GM23248 (cell line): ENCODE measurements around the gene TNNI2. TPM values are rescaled to one million over a fixed set of nuclear protein-coding genes. Genes with fewer than 3 reads are reported as not detected.

Experiments
- DNase-seq: peaks from one replicate; pipeline ENCODE4 v3.0.0-alpha.2; 2015
- H2AFZ ChIP-seq: fragments of 200-600 bp; sonication (generic); 2 replicates; pipeline ENCODE4 v1.6.1; 2016; ENCODE audit warnings: antibody characterized with exemption
- H3F3A ChIP-seq: fragments of 200-600 bp; sonication (generic); 2 replicates; pipeline ENCODE4 v1.6.1; 2016; ENCODE audit warnings: mild to moderate bottlenecking, antibody characterized with exemption, mixed run types; ENCODE audit not compliant: insufficient read depth
- H3K27ac ChIP-seq: fragments of 200-600 bp; sonication (generic); 2 replicates; pipeline ENCODE4 v1.5.1; 2016; ENCODE audit warnings: mild to moderate bottlenecking
- H3K27me3 ChIP-seq: fragments of 200-600 bp; sonication (generic); replicated peaks from 2 replicates; pipeline ENCODE4 v1.6.1; 2016; ENCODE audit warnings: mild to moderate bottlenecking; ENCODE audit not compliant: insufficient read depth
- H3K36me3 ChIP-seq: fragments of 200-600 bp; sonication (generic); 2 replicates; pipeline ENCODE4 v1.6.1; 2016; ENCODE audit warnings: low read depth, mild to moderate bottlenecking
- H3K4me1 ChIP-seq: fragments of 200-600 bp; sonication (generic); 2 replicates; pipeline ENCODE4 v1.6.1; 2016; ENCODE audit warnings: mild to moderate bottlenecking; ENCODE audit not compliant: insufficient read depth
- H3K4me2 ChIP-seq: fragments of 200-600 bp; sonication (generic); one replicate; pipeline ENCODE4 v1.6.1; 2016; ENCODE audit warnings: mild to moderate bottlenecking; ENCODE audit not compliant: unreplicated experiment
- H3K4me3 ChIP-seq: fragments of 200-600 bp; sonication (generic); 2 replicates; pipeline ENCODE4 v1.5.1; 2016; ENCODE audit warnings: mild to moderate bottlenecking
- H3K79me2 ChIP-seq: fragments of 200-600 bp; sonication (generic); 2 replicates; pipeline ENCODE4 v1.6.1; 2016; ENCODE audit warnings: mild to moderate bottlenecking; ENCODE audit not compliant: insufficient read depth
- H3K9ac ChIP-seq: fragments of 200-600 bp; sonication (generic); 2 replicates; pipeline ENCODE4 v1.6.1; 2016; ENCODE audit warnings: mild to moderate bottlenecking
- H3K9me2 ChIP-seq: fragments of 200-600 bp; sonication (generic); 2 replicates; pipeline ENCODE4 v1.6.1; 2016; ENCODE audit warnings: mixed run types, mild to moderate bottlenecking, moderate library complexity; ENCODE audit not compliant: insufficient read depth
- H3K9me3 ChIP-seq: fragments of 200-600 bp; sonication (generic); one replicate; pipeline ENCODE4 v1.6.1; 2017; ENCODE audit warnings: low read depth
- H4K20me1 ChIP-seq: fragments of 200-600 bp; sonication (generic); 2 replicates; pipeline ENCODE4 v1.6.0; 2016; ENCODE audit not compliant: insufficient read depth
- EZH2 ChIP-seq: fragments of 200-600 bp; sonication (generic); IDR thresholded peaks from 2 replicates; pipeline ENCODE4 v1.6.1; 2018; ENCODE audit warnings: antibody characterized with exemption, mild to moderate bottlenecking; ENCODE audit not compliant: insufficient read depth, poor library complexity, severe bottlenecking
- EZH2phosphoT487 ChIP-seq: fragments of 200-600 bp; sonication (generic); IDR thresholded peaks from 2 replicates; pipeline ENCODE4 v1.6.1; 2018; ENCODE audit warnings: antibody characterized with exemption, moderate library complexity, mild to moderate bottlenecking, low read depth; ENCODE audit not compliant: insufficient read depth
- WGBS, 2 experiments: methylation state at CpG; one replicate each; pipeline ENCODE4 v1.1.6; 2015 to 2017; ENCODE audit warnings: low lambda C conversion rate in 2 of 2, low coverage in 1 of 2; ENCODE audit errors: missing lambda C conversion rate in 2 of 2; 5-methylcytosine and 5-hydroxymethylcytosine counted together
- in situ Hi-C: fragments of 300-500 bp; cut with MboI; formaldehyde crosslinking; loops from 2 replicates; pipeline ENCODE4 v1.15.0; 2020
- polyA plus RNA-seq: library from polyadenylated mRNA; unstranded; fragments of >200 nt; fragmentation: Nextera tagmentation; extraction: Ambion mirVana; gene quantifications from 2 replicates; pipeline ENCODE4 v1.2.1, GENCODE V29; 2016
- total RNA-seq: library from RNA; depleted of rRNA; stranded (reverse); fragments of >200 nt; shearing (Covaris generic); gene quantifications from 2 replicates; pipeline ENCODE4 v1.2.3, GENCODE V29; 2014

Gene TNNI2
- total and polyA plus RNA-seq, 2 experiments from 2014 or later: not detected

DNA sequence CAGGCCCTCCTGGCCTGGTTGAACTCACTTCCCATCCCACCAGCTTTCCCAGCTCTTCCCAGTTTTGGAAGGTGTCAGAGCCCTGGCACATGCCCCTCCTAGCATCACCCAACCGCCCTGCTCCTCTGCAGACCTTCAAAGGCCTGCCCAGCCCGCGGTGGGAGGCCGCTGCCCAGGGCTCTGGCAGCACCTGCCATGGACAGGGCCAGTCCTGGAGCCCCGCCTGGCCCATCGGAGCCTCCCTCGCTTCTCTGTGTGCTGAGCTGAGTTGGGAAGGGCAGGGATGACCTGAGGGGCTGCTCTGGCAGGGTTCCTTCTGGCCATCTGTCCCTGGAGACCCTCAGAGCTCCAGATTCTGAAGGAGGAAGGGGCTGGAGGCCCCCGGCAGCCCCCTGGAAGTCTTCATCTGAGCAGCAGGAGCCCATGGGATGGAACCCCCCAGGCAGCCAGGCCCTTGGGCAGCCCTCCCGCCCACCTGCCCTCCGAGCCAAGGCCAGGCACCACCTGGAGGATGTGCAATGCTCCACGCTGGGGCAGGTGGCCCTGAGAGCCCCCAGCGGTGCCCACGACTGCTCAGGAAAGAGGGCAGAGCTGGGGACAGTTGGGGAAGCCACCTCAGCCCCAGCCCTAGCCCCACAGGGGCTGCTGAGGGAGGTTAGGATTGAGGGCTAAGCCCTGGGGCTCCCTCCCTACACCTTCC is 17.7 kb downstream of the TNNI2 start:
- in situ Hi-C loops: loop anchor here (25.0 kb wide), 1 partner anchor 306 kb away; the partner anchor contains the start of genes INS and TH
- Histone ChIP-seq H3K9me2 (no peaks in the 10 kb centered on the region), H3K27me3 (peaks cover 4% of the 10 kb centered on the region; the same call in 1 of the 2 replicates), H3K79me2 (no peaks in the 10 kb centered on the region), H2AFZ (no peak overlapping the region), H3K36me3 (no peaks in the 10 kb centered on the region), H3K9me3 (no peaks in the 10 kb centered on the region), H3F3A (no peaks in the 10 kb centered on the region), H3K4me1 (no peaks in the 10 kb centered on the region), H3K27ac (no peak overlapping the region), H3K4me2 (no peak overlapping the region), H4K20me1 (no peaks in the 10 kb centered on the region), H3K9ac (no peak overlapping the region), H3K4me3 (no peak overlapping the region)
- DNase-seq: no peak
- 57 to 67% methylated on average over 13 of the region's 13 CpGs for WGBS, 2 experiments
- TF ChIP-seq EZH2phosphoT487 (no peak), EZH2 (no peak)

DNA sequence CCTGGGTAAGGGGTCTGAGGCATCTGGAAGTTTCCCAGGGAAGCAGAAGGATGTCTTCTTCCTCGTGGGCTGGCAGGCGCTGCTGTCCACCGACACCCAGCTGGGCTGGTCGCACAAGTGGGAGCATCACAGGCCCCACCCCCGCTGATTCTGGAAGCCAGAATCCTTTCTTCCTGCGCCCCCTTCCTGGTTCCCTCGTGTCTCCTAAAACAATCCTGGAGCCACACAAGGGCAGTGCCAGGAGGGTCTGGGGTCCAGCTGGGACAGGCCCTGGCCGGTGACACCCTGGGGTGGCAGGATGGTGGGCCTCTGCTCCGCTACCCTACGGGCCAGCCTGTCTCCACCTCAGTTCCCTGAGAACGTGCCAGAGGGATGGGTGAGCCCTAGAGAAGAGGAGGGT is 18.3 kb downstream of the TNNI2 start:
- no peak overlapping the region for H3K4me2 ChIP-seq
- no peaks in the 10 kb centered on the region for H3K79me2 ChIP-seq
- H3K4me3 ChIP-seq: no peak overlapping the region
- no peaks in the 10 kb centered on the region for H4K20me1 ChIP-seq
- H3K9ac ChIP-seq: no peak overlapping the region
- no peaks in the 10 kb centered on the region for H3K9me2 ChIP-seq
- H3K27me3 ChIP-seq: peaks cover 4% of the 10 kb centered on the region; the same call in 1 of the 2 replicates
- no peak for DNase-seq
- H3F3A ChIP-seq: no peaks in the 10 kb centered on the region
- H2AFZ ChIP-seq: no peak overlapping the region
- TF ChIP-seq EZH2 (no peak), EZH2phosphoT487 (no peak)
- WGBS, 2 experiments: 73 to 79% methylated on average over 11 of the region's 11 CpGs
- no peaks in the 10 kb centered on the region for H3K36me3 ChIP-seq
- in situ Hi-C loops: loop anchor here (25.0 kb wide), 1 partner anchor 305 kb away; the partner anchor contains the start of genes INS and TH
- H3K27ac ChIP-seq: no peak overlapping the region
- H3K9me3 ChIP-seq: no peaks in the 10 kb centered on the region
- H3K4me1 ChIP-seq: no peaks in the 10 kb centered on the region

DNA sequence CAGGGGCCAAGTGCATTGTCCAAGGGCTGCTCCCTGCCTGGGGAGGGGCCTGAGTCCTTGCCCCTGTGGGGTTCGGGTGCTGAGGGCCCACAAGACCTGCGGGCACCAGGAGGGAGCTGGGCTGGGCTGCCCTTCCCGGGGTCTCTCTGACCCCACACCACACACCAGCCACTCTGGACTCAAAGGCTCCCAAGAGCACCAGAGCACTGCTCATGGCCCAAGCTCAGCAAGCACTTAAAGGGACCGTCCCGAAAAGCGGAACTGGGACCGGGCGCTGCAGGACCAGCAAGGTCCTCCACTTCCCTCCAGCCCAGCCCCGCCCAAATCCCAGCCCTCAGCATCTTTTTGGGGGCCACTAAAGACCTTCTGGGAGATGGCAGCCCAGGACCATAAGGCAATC is 19.4 kb downstream of the TNNI2 start:
- Histone ChIP-seq H3K9me2 (no peaks in the 10 kb centered on the region), H3K79me2 (no peaks in the 10 kb centered on the region), H4K20me1 (no peaks in the 10 kb centered on the region), H3K4me3 (no peak overlapping the region), H3K27me3 (peaks cover 4% of the 10 kb centered on the region; the same call in 1 of the 2 replicates), H3F3A (no peaks in the 10 kb centered on the region), H3K4me2 (no peak overlapping the region), H3K9ac (no peak overlapping the region), H3K9me3 (no peaks in the 10 kb centered on the region), H3K27ac (no peak overlapping the region), H3K4me1 (0 out of 2 replicates have a peak, but pooled peaks cover 2% of the 10 kb centered on the region), H2AFZ (no peak overlapping the region), H3K36me3 (no peaks in the 10 kb centered on the region)
- TF ChIP-seq EZH2phosphoT487: no peak
- TF ChIP-seq EZH2: no peak
- WGBS, 2 experiments: 77 to 79% methylated on average over 6 to 7 of the region's 9 CpGs
- no peak for DNase-seq
- in situ Hi-C loops: loop anchor here (25.0 kb wide), 1 partner anchor 304 kb away; the partner anchor contains the start of genes INS and TH

DNA sequence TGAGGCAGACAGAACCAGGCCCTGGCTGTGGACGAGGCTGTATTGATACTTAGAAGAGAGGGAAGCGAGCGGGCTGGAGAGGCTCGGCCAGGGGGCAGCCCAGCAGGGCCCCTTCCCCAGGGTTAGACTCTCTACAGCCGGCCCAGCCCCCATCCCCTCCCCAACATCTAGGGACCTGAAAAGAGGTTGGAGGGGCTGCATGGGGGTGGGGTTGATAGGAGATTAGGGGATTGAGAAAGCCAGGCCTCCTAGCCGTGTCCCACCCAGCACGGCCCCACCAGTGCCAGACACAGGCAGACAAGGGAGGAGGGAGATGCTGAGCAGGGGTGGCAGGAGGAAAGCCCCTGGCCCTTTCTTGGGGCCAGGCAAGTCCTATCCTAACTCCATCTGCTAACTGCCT is 19.8 kb downstream of the TNNI2 start:
- no peak overlapping the region for H2AFZ ChIP-seq
- no peak for DNase-seq
- H3F3A ChIP-seq: no peaks in the 10 kb centered on the region
- TF ChIP-seq EZH2phosphoT487: no peak
- TF ChIP-seq EZH2: no peak
- H3K4me2 ChIP-seq: no peak overlapping the region
- in situ Hi-C loops: loop anchor here (25.0 kb wide), 1 partner anchor 304 kb away; the partner anchor contains the start of genes INS and TH
- H3K36me3 ChIP-seq: no peaks in the 10 kb centered on the region
- no peak overlapping the region for H3K27ac ChIP-seq
- H3K4me3 ChIP-seq: no peak overlapping the region
- peaks cover 4% of the 10 kb centered on the region; the same call in 1 of the 2 replicates for H3K27me3 ChIP-seq
- H3K79me2 ChIP-seq: no peaks in the 10 kb centered on the region
- no peaks in the 10 kb centered on the region for H3K9me2 ChIP-seq
- 65 to 71% methylated on average over 7 of the region's 7 CpGs for WGBS, 2 experiments
- no peak overlapping the region for H3K9ac ChIP-seq
- no peaks in the 10 kb centered on the region for H3K9me3 ChIP-seq
- peaks cover 5% of the 10 kb centered on the region; the same call in 1 of the 2 replicates for H3K4me1 ChIP-seq
- no peaks in the 10 kb centered on the region for H4K20me1 ChIP-seq
